Gastrocnemius medialis (tissue), 4 donors: ENCODE results near the gene TRIM24.

Experiments used
- CTCF ChIP-seq, 5 experiments: fragments of 450-650 bp in 3 of 5; fragments of 200-600 bp in 2 of 5; sonication (generic) in 2 of 5; IDR thresholded peaks in 4 of 5; conservative IDR thresholded peaks in 1 of 5; 1 replicate in 4 of 5; 2 replicates in 1 of 5; pipeline ENCODE4 v1.5.1; 2016 to 2019; ENCODE audit warnings: antibody characterized with exemption in 5 of 5, mild to moderate bottlenecking in 3 of 5, moderate library complexity in 3 of 5
- POLR2A ChIP-seq, 2 donors: fragments of 450-650 bp; IDR thresholded peaks; one replicate each; pipeline ENCODE4 v1.6.1; 2017; ENCODE audit warnings: antibody characterized with exemption in 2 of 2, mild to moderate bottlenecking in 2 of 2, moderate library complexity in 2 of 2

DNA sequence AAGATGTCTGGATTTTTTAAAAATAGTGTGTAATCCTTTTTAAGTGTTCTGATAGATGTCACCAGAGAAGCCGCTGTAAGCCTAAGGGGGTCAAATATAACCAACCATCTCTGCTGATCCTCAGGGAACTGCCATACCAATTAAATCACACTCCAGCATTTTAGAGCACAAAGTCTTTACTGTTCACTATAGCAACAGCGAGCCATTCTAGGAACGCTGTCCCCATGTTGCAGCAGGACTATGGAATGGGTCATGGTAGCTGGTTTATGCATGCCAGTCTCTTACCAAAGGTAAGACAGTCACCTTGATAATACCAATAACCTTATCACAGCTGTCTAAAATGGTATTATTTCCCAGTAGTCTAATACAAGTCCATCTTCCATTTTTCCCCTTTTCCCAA, 33.5 kb downstream of the TRIM24 start:
- TF ChIP-seq CTCF (IDR thresholded peaks at IDR 0.05 in 4 of 5, conservative IDR thresholded peaks at IDR 0.05 in 1 of 5) (no peak), POLR2A (IDR thresholded peaks at IDR 0.05) (no peak)
